ENCODE data around the gene PI4KA. TPM values are rescaled to one million over a fixed set of nuclear protein-coding genes. Genes with fewer than 3 reads are reported as not detected.
"Not testable (repeated sequence)": the region's sequence is repeated elsewhere in the genome, so short reads cannot be mapped to it uniquely, and the experiment has no call there.

PI4KA gene
- total RNA-seq, 8 experiments from 2014 or later: 22.4 to 76.9 (median 36.2) TPM

GRCh38 chr22:20857838-20858614, 585 bp downstream of the PI4KA start:
- peak overlapping the region; percentile 96 to 97 for H3K27ac ChIP-seq
- peak; percentile 59 to 88 (median 87) for ATAC-seq (replicated peaks in 6 of 8)
- in situ Hi-C loops (cut with MboI; ENCODE audit: low pct_unique_long_range_greater_than_20kb in 2 of 9, low sequenced_read_pairs in 9 of 9, unreplicated experiment in 9 of 9): no loop called here
- 0 to 13% (median 0%) methylated on average over 3 to 9 of the region's 38 CpGs; no CpG with 5 or more reads in 3 of the 10 experiments for WGBS, 10 experiments
- H3K4me3 ChIP-seq: peak overlapping the region; percentile 59 to 82 (median 68)
- H3K4me1 ChIP-seq (replicated peaks in 1 of 2): peaks cover 10 to 15% of the 10 kb centered on the region in 2 donors

DNA sequence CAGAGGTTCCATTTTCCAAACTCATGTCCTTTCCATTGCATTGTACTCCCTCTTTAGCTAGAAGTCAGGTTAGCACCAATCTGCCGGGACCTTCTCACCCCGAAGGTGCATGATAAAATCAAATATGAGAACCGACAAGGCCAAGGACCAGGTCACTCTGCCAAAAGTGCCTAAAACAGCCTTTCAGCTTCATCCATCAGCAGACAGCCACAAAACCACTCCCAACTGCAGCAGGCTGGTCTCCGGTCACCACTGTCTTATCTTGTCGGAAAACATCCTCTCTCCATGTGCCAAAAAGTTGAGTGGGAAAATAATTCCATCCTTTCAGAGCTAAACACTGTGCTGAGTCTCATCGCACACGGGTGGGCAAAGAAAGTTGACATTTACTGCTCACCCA, 1.4 kb downstream of the PI4KA start:
- 42 to 67% (median 54%) methylated on average over 1 to 6 of the region's 7 CpGs for WGBS, 10 experiments
- H3K27ac ChIP-seq: peak overlapping the region in 1 of 2 donors; percentile 96

DNA sequence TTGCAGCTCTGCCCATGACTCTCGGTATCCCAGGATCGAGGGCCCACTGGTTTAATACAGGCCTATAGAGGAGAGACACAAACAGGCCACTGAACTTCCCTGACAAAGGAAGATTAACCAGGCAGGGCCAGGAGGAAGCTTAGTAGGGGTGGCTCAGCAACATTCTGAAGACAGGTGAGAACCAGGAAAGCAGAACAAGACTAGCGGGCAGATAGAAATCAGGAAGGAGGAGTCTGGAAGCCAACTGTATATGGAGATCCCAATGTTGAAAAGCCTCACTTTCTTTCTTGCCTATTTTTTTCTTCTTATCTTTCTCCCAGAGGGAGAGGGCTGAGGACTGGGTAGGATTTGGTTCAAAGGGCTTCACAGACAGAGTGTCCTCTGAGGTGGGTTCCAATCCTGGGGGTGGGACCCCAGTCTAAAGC, 5.4 kb downstream of the PI4KA start:
- WGBS, 10 experiments: 67 to 100% (median 83%) methylated on average over 1 to 3 of the region's 3 CpGs; no CpG with 5 or more reads in 4 of the 10 experiments
- no peak overlapping the region for H3K4me3 ChIP-seq
- no peak overlapping the region for H3K27ac ChIP-seq
- in situ Hi-C loops (cut with MboI; ENCODE audit: low pct_unique_long_range_greater_than_20kb in 2 of 9, low sequenced_read_pairs in 9 of 9, unreplicated experiment in 9 of 9): no loop called here
- H3K4me1 ChIP-seq (replicated peaks in 1 of 2): peaks cover 4 to 15% of the 10 kb centered on the region in 2 donors
- ATAC-seq (replicated peaks in 6 of 8): no peak

More for the DNA sequence above, 1.4 kb downstream of the PI4KA start:
- Histone ChIP-seq H3K4me1 (replicated peaks in 1 of 2) (peaks cover 10 to 18% of the 10 kb centered on the region in 2 donors), H3K4me3 (peak overlapping the region; percentile 59 to 82 (median 68))
- no peak for ATAC-seq (replicated peaks in 6 of 8)
- in situ Hi-C loops (cut with MboI; ENCODE audit: low pct_unique_long_range_greater_than_20kb in 2 of 9, low sequenced_read_pairs in 9 of 9, unreplicated experiment in 9 of 9): no loop called here

DNA sequence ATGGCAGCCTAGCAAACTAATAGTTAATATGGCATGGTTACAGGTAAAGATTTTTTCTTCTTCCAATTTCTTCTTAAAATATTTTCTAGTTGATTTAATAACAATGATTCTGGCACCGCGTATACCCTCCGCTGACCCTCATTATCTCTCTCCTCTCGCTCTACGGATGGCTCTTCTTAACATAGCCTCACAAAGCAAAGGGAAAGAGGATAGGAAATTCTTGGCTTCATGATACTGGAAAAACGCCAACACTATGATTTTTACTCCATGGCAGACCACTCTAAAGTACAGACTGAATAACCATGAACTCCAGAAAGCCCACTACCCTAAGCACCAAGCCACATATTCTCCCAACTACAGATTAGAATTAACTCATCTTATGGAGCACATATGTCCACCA, 6.1 kb downstream of the PI4KA start:
- 60 to 97% (median 84%) methylated on average over 1 to 6 of the region's 6 CpGs; no CpG with 5 or more reads in 2 of the 10 experiments for WGBS, 10 experiments
- H3K27ac ChIP-seq: peak overlapping the region in 1 of 2 donors; percentile 53
- H3K4me1 ChIP-seq (replicated peaks in 1 of 2): peaks cover 4 to 15% of the 10 kb centered on the region in 2 donors
- in situ Hi-C loops (cut with MboI; ENCODE audit: low pct_unique_long_range_greater_than_20kb in 2 of 9, low sequenced_read_pairs in 9 of 9, unreplicated experiment in 9 of 9): no loop called here
- H3K4me3 ChIP-seq: no peak overlapping the region
- ATAC-seq (replicated peaks in 6 of 8): no peak

- no peak for ATAC-seq (replicated peaks in 6 of 8)
- peaks cover 2 to 11% of the 10 kb centered on the region in 2 donors for H3K4me1 ChIP-seq (replicated peaks in 1 of 2)
- no peak overlapping the region for H3K4me3 ChIP-seq
- peak overlapping the region in 1 of 2 donors; percentile 53 for H3K27ac ChIP-seq
- in situ Hi-C loops (cut with MboI; ENCODE audit: low pct_unique_long_range_greater_than_20kb in 2 of 9, low sequenced_read_pairs in 9 of 9, unreplicated experiment in 9 of 9): no loop called here
- WGBS, 10 experiments: 20 to 85% (median 68%) methylated on average over 2 to 4 of the region's 4 CpGs; no CpG with 5 or more reads in 2 of the 10 experiments
Observed at GRCh38 chr22:20852076-20852475, 6.5 kb downstream of the PI4KA start.

GRCh38 chr22:20847318-20847822, 11.2 kb downstream of the PI4KA start:
- H3K27ac ChIP-seq: no peak overlapping the region
- H3K4me3 ChIP-seq: no peak overlapping the region
- no peak for ATAC-seq (replicated peaks in 6 of 8)
- no peaks in the 10 kb centered on the region for H3K4me1 ChIP-seq (replicated peaks in 1 of 2)
- WGBS, 10 experiments: 80 to 100% (median 94%) methylated on average over 1 to 2 of the region's 2 CpGs; no CpG with 5 or more reads in 6 of the 10 experiments
- in situ Hi-C loops (cut with MboI; ENCODE audit: low pct_unique_long_range_greater_than_20kb in 2 of 9, low sequenced_read_pairs in 9 of 9, unreplicated experiment in 9 of 9): no loop called here

GRCh38 chr22:20844055-20845037, 14.3 kb downstream of the PI4KA start:
- Histone ChIP-seq H3K27ac (no peak overlapping the region), H3K4me1 (replicated peaks in 1 of 2) (no peaks in the 10 kb centered on the region), H3K4me3 (no peak overlapping the region)
- WGBS, 10 experiments: 76 to 96% (median 85%) methylated on average over 1 to 5 of the region's 5 CpGs; no CpG with 5 or more reads in 1 of the 10 experiments
- no peak for ATAC-seq (replicated peaks in 6 of 8)
- in situ Hi-C loops (cut with MboI; ENCODE audit: low pct_unique_long_range_greater_than_20kb in 2 of 9, low sequenced_read_pairs in 9 of 9, unreplicated experiment in 9 of 9): no loop called here

- H3K4me3 ChIP-seq: no peak overlapping the region
- 20 to 100% (median 57%) methylated on average over 1 to 2 of the region's 2 CpGs; no CpG with 5 or more reads in 5 of the 10 experiments for WGBS, 10 experiments
- H3K27ac ChIP-seq: no peak overlapping the region
- ATAC-seq (replicated peaks in 6 of 8): no peak
- in situ Hi-C loops (cut with MboI; ENCODE audit: low pct_unique_long_range_greater_than_20kb in 2 of 9, low sequenced_read_pairs in 9 of 9, unreplicated experiment in 9 of 9): no loop called here
- no peaks in the 10 kb centered on the region for H3K4me1 ChIP-seq (replicated peaks in 1 of 2)
Observed at GRCh38 chr22:20843501-20843900, 15.1 kb downstream of the PI4KA start.

- Histone ChIP-seq H3K27ac (peak overlapping the region in 1 of 2 donors; percentile 35), H3K4me3 (no peak overlapping the region), H3K4me1 (replicated peaks in 1 of 2) (no peaks in the 10 kb centered on the region)
- 74 to 100% (median 85%) methylated on average over 1 to 8 of the region's 8 CpGs; no CpG with 5 or more reads in 4 of the 10 experiments for WGBS, 10 experiments
- ATAC-seq (replicated peaks in 6 of 8): peak in 1 of 8 experiments; percentile 56
- in situ Hi-C loops (cut with MboI; ENCODE audit: low pct_unique_long_range_greater_than_20kb in 2 of 9, low sequenced_read_pairs in 9 of 9, unreplicated experiment in 9 of 9): no loop called here
Observed at GRCh38 chr22:20840646-20841371, 17.8 kb downstream of the PI4KA start.

GRCh38 chr22:20839837-20840645, 18.6 kb downstream of the PI4KA start:
- in situ Hi-C loops (cut with MboI; ENCODE audit: low pct_unique_long_range_greater_than_20kb in 2 of 9, low sequenced_read_pairs in 9 of 9, unreplicated experiment in 9 of 9): no loop called here
- H3K4me3 ChIP-seq: no peak overlapping the region
- no peak overlapping the region for H3K27ac ChIP-seq
- H3K4me1 ChIP-seq (replicated peaks in 1 of 2): no peaks in the 10 kb centered on the region
- 60 to 100% (median 88%) methylated on average over 1 to 3 of the region's 3 CpGs; no CpG with 5 or more reads in 3 of the 10 experiments for WGBS, 10 experiments
- no peak for ATAC-seq (replicated peaks in 6 of 8)

DNA sequence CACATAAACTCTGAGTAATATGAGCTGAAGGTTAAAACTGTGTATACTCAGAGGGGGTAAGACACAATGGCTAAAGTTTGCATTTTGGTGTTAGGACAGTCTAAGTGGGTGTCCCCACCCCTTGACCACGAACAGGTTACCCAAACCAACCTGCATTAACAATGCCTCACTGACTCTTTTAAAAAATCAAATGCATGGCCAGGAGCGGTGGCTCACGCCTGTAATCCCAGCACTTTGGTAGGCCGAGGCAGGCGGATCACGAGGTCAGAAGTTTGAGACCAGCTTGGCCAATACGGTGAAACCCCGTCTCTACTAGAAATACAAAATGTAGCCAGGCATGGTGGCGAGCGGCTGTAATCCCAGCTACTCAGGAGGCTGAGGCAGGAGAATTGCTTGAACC, 19.3 kb downstream of the PI4KA start:
- H3K4me3 ChIP-seq; ATAC-seq (replicated peaks in 6 of 8); H3K4me1 ChIP-seq (replicated peaks in 1 of 2); in situ Hi-C loops (cut with MboI; ENCODE audit: low pct_unique_long_range_greater_than_20kb in 2 of 9, low sequenced_read_pairs in 9 of 9, unreplicated experiment in 9 of 9): not testable (repeated sequence)
- peak overlapping the region in 1 of 2 donors; percentile 12 for H3K27ac ChIP-seq
- 80 to 100% (median 94%) methylated on average over 1 to 7 of the region's 10 CpGs; no CpG with 5 or more reads in 5 of the 10 experiments for WGBS, 10 experiments
